ENCODE data around the gene PARD3.

DNA sequence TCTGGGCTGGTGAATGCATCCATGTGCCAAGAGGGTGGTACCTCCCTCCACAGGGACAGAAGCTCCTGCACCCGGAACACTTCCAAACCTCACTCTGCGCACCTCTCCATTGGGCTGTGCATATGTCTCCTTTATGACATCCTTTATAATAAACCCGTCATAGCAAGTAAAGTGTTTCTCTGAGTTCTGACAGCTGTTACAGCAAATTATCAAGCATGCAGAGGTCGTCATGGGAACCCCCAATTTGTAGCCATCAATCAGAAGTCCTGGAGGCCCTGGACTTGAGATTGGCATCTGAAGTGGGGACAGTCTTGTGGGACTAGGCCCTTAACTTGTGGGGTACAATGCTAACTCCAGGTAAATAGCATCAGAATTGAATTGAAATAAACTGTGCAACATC is 29.4 kb upstream of the PARD3 start:
- TF ChIP-seq, protein P1, sequence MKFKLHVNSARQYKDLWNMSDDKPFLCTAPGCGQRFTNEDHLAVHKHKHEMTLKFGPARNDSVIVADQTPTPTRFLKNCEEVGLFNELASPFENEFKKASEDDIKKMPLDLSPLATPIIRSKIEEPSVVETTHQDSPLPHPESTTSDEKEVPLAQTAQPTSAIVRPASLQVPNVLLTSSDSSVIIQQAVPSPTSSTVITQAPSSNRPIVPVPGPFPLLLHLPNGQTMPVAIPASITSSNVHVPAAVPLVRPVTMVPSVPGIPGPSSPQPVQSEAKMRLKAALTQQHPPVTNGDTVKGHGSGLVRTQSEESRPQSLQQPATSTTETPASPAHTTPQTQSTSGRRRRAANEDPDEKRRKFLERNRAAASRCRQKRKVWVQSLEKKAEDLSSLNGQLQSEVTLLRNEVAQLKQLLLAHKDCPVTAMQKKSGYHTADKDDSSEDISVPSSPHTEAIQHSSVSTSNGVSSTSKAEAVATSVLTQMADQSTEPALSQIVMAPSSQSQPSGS (CRISPR knock-in tag; IDR thresholded peaks at IDR 0.05; ENCODE audit: borderline replicate concordance, low read depth), result no peak
- TF ChIP-seq, protein P2, sequence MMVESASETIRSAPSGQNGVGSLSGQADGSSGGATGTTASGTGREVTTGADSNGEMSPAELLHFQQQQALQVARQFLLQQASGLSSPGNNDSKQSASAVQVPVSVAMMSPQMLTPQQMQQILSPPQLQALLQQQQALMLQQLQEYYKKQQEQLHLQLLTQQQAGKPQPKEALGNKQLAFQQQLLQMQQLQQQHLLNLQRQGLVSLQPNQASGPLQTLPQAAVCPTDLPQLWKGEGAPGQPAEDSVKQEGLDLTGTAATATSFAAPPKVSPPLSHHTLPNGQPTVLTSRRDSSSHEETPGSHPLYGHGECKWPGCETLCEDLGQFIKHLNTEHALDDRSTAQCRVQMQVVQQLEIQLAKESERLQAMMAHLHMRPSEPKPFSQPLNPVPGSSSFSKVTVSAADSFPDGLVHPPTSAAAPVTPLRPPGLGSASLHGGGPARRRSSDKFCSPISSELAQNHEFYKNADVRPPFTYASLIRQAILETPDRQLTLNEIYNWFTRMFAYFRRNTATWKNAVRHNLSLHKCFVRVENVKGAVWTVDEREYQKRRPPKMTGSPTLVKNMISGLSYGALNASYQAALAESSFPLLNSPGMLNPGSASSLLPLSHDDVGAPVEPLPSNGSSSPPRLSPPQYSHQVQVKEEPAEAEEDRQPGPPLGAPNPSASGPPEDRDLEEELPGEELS (CRISPR knock-in tag; IDR thresholded peaks at IDR 0.05), result no peak
- no peak for TF ChIP-seq JUN (CRISPR knock-in tag; IDR thresholded peaks at IDR 0.05)
